Ishikawa (cell line): ENCODE results near the gene ZNF804B.

ENCODE experiments used
- CEBPB ChIP-seq: IDR thresholded peaks from 2 replicates; pipeline ENCODE4 v1.6.1; 2012
- EP300 ChIP-seq: IDR thresholded peaks from 2 replicates; pipeline ENCODE4 v1.6.1; 2012; ENCODE audit warnings: borderline replicate concordance
- NFIC ChIP-seq: IDR thresholded peaks from 2 replicates; pipeline ENCODE4 v1.6.1; 2012
- TAF1 ChIP-seq: IDR thresholded peaks from 2 replicates; pipeline ENCODE4 v1.6.1; 2012; ENCODE audit warnings: low read depth, mild to moderate bottlenecking

DNA sequence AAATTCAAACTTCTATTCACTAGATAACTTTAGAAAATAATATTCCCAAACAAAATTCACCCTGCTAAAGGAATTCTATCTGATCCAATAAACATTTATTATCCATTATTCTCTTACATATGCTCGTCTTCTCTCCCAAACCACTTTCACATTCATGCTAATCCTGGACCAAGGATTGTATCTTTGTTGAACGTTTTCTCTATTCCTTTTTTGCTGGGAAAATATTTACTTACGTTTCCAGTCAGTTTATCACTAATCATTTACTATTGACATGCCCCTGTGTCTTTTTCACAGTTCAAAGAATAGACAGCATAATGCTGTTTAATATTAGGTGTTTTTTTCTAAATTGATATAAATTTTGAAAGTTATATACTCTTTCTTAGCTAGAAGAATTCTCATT lies 32.9 kb downstream of the ZNF804B start:
- TF ChIP-seq EP300 (no peak), TAF1 (no peak), NFIC (no peak), CEBPB (no peak)
